HUES48 (cell line): ENCODE results near the gene PTPRN2.

Source experiments
- H3K27ac ChIP-seq: one replicate; pipeline ENCODE4 v1.7.0; 2013; ENCODE audit warnings: low read depth, low read length, inconsistent platforms
- H3K27me3 ChIP-seq: 2 replicates; pipeline ENCODE4 v1.6.1; 2013; ENCODE audit warnings: mild to moderate bottlenecking, low read length; ENCODE audit not compliant: control insufficient read depth, insufficient read depth
- H3K36me3 ChIP-seq: 2 replicates; pipeline ENCODE4 v1.6.1; 2013; ENCODE audit warnings: low read length; ENCODE audit not compliant: control insufficient read depth, insufficient read depth
- H3K4me1 ChIP-seq: 2 replicates; pipeline ENCODE4 v1.6.1; 2013; ENCODE audit warnings: mild to moderate bottlenecking, low read length; ENCODE audit not compliant: control insufficient read depth, insufficient read depth
- H3K4me3 ChIP-seq: 2 replicates; pipeline ENCODE4 v1.5.1; 2013; ENCODE audit warnings: mild to moderate bottlenecking, low read depth, low read length
- H3K9ac ChIP-seq: 2 replicates; pipeline ENCODE4 v1.6.1; 2013; ENCODE audit warnings: mild to moderate bottlenecking, low read depth, low read length, moderate library complexity
- H3K9me3 ChIP-seq: 2 replicates; pipeline ENCODE4 v1.6.1; 2013; ENCODE audit warnings: low read length; ENCODE audit not compliant: control insufficient read depth, insufficient read depth

The PTPRN2 gene

DNA sequence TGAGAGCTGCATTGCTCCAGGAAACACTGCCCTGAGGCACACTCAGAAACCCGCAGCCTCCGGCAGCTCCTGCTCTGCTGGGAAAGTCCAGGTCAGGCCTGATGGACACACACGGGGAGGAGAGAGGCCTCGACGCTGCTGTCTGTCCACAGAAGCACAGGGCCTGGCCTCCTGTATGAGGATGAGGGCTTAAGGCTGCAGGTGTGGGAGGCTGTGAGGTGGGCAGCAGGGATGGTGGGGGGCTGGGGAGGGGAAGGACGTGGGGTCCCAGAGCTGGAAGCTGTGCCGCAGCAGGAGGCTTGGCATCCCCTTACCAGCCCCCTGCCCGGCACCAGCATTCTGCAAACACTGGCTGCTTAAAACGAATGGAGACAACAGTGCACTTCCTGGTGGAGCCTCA is 1064.7 kb downstream of the PTPRN2 start:
- Histone ChIP-seq H3K9me3 (no peaks in the 10 kb centered on the region), H3K36me3 (no peaks in the 10 kb centered on the region), H3K27ac (no peak overlapping the region), H3K9ac (no peak overlapping the region), H3K4me1 (no peaks in the 10 kb centered on the region), H3K4me3 (no peak overlapping the region), H3K27me3 (no peaks in the 10 kb centered on the region)

DNA sequence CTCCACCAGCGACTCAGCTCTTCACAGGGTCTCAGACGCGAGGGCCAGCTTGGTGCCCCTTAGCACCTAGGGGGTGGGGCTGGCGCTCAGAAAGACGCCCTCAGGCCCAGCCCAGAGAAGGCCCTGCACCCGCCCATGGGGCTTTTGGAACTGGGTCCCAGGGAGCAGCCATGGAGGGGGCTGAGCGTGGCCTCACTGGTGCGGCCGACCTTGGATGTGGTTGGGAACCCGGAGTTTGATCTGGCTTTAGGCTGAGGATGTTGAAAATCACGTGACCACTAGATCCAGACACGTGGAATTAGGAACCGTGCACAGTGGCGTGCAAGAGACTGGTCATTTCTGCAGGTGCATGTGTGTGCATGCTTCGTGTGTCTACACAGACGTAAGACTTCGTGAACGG is 1065.4 kb downstream of the PTPRN2 start:
- Histone ChIP-seq H3K4me3 (no peak overlapping the region), H3K4me1 (no peaks in the 10 kb centered on the region), H3K36me3 (no peaks in the 10 kb centered on the region), H3K27ac (no peak overlapping the region), H3K27me3 (no peaks in the 10 kb centered on the region), H3K9ac (no peak overlapping the region), H3K9me3 (no peaks in the 10 kb centered on the region)

DNA sequence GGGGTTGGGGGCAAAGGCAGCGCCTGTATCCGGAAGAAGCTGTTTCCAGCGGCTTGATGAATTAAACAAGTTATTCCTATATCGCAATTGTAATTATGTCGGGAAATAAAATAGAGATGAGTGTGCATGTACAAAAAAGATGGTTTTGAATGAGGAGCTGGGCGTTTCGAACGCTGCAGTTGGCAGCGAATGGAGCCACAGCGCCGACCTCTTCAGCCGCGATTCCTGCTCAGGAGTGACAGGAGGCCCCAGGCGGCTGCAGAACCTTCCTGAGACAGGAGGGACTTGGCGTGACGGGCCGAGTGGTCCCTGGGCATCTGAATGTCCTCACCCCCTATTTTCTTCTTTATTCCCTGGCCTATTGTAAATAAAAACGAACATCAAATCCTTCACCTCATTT is 1065.9 kb downstream of the PTPRN2 start:
- Histone ChIP-seq H3K27me3 (no peaks in the 10 kb centered on the region), H3K4me3 (no peak overlapping the region), H3K36me3 (no peaks in the 10 kb centered on the region), H3K27ac (no peak overlapping the region), H3K9ac (no peak overlapping the region), H3K4me1 (no peaks in the 10 kb centered on the region), H3K9me3 (no peaks in the 10 kb centered on the region)

DNA sequence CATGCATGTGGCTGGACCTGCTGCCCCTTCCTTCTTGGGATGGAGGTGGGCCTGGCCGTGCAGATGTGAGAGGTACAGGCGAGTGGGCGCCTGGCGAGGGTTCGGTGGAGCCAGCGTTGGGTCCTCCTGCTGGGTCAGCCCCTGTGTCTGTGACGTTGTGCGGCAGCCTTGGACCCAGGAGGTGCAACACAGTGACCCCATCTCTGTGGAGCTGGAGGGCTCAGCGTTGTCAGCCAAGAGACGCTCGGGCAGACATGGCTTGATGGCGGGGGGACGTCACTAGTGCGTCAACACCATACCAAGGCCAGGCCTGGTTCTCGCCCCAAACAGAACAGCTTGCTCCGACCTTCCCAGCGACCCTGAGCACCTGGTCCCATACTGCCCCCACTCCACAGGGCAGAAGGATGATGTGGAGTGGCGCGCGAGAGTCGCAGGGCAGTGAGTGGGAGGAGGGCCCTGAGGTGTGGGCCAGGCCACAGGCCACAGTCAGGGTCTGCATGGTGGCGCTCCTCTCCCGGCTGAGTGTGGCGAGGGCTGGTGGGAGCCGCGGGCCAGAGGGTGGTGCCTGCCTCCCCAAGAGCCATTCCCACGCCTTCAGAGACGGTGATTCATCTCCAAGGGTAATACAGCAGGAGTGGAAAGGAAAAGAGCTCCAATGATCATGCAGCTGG is 1066.4 kb downstream of the PTPRN2 start:
- no peaks in the 10 kb centered on the region for H3K27me3 ChIP-seq
- no peak overlapping the region for H3K4me3 ChIP-seq
- H3K36me3 ChIP-seq = no peaks in the 10 kb centered on the region
- no peaks in the 10 kb centered on the region for H3K9me3 ChIP-seq
- H3K4me1 ChIP-seq = no peaks in the 10 kb centered on the region
- no peak overlapping the region for H3K27ac ChIP-seq
- no peak overlapping the region for H3K9ac ChIP-seq

DNA sequence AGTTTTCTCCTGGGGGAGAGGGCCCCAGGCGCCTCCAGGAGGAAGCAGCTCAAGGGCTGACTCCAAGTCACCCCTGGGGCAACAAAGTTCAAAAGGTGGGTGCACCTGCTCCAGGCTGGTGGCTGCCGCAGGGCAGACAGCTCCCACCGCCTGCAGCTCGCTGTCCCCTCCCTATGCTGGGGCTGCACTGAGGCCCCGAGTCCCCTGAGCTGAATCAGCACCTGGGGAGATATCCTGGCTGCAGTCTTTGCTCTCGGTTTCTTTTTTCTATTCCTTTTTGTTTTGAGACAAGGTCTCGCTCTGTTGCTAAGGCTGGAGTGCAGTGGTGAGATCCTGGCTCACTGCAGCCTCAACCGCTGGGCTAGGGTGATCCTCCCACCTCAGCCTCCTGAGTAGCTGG is 1067.4 kb downstream of the PTPRN2 start:
- H3K9ac ChIP-seq = no peak overlapping the region

DNA sequence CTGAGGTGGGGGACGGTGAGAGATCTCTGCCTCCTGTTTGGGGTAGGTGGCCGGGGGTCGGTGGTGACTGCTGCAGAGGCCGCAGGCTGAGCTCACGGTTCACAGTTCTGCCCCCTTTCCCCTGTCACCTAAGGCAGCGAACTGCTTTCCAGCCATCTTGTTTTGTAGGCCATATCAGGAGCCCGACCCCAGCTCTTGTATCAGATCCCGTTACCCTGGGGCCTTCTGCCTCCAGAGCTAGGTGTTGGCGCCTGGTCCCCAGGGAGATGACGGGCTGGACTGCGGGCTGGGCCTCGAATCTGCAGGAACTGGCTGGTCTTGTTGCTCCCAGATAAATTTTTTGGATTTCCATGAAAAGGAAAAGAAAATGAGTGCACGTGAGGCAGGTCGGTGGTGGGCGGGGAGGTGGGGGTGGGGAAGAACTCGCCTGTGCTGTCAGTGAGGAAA is 1067.8 kb downstream of the PTPRN2 start:
- Histone ChIP-seq H3K36me3 (no peaks in the 10 kb centered on the region), H3K9ac (no peak overlapping the region), H3K4me1 (no peaks in the 10 kb centered on the region), H3K4me3 (no peak overlapping the region), H3K27ac (no peak overlapping the region), H3K27me3 (no peaks in the 10 kb centered on the region), H3K9me3 (no peaks in the 10 kb centered on the region)

More for the DNA sequence above, 1067.4 kb downstream of the PTPRN2 start:
- Histone ChIP-seq H3K36me3 (no peaks in the 10 kb centered on the region), H3K27ac (no peak overlapping the region), H3K4me3 (no peak overlapping the region), H3K27me3 (no peaks in the 10 kb centered on the region), H3K4me1 (no peaks in the 10 kb centered on the region), H3K9me3 (no peaks in the 10 kb centered on the region)

DNA sequence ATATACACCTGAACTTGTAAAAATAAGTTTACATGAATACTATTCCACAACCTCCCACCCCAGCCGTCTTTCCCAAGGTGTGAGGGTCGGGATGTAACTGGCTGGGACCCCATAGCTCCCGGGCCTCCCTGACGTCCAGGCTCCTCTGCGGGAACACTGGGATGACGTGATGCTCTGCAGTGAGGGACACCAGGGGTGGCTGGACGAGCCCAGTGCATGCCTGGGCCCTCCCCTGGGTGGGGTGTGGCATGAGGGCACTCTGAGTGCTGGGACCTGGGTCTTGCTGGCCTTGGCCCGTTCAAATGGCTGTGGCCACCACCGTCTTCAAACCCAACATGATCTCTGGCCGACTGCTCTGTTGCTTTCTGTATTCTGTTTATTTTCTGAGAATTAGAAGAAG is 1068.4 kb downstream of the PTPRN2 start:
- Histone ChIP-seq H3K4me1 (no peaks in the 10 kb centered on the region), H3K9ac (no peak overlapping the region), H3K36me3 (no peaks in the 10 kb centered on the region), H3K9me3 (no peaks in the 10 kb centered on the region), H3K27ac (no peak overlapping the region), H3K27me3 (no peaks in the 10 kb centered on the region), H3K4me3 (no peak overlapping the region)

DNA sequence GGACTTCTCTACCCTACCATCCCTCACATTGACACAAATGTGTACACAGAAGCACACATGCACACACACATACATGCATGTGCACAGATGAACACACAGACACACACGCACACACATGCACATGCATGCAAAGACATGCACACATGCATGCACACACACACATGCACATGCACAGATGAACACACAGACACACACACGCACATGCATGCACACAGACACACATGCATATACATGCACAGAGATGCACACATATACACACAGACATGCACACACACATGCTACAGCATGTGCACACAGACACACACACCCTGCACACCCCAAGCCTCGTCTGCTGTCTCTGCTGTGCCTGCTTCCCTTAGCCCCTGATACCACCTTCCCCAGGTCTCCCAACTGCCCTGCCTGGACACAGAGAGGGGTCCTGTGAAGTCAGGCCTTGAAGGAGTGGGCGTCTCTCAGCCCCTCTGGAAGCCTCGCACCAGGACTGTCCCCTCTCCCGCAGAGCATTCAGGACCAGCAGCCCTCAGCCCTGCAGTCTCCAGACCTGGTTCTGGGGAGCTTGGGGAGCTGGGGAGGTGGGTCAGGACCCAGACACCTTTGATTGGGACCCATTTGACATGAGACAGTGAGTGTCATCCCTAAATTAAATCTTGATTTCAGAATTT is 1069.0 kb downstream of the PTPRN2 start:
- Histone ChIP-seq H3K36me3 (no peaks in the 10 kb centered on the region), H3K27me3 (no peaks in the 10 kb centered on the region), H3K4me3 (no peak overlapping the region), H3K4me1 (no peaks in the 10 kb centered on the region), H3K27ac (no peak overlapping the region), H3K9ac (no peak overlapping the region), H3K9me3 (no peaks in the 10 kb centered on the region)

DNA sequence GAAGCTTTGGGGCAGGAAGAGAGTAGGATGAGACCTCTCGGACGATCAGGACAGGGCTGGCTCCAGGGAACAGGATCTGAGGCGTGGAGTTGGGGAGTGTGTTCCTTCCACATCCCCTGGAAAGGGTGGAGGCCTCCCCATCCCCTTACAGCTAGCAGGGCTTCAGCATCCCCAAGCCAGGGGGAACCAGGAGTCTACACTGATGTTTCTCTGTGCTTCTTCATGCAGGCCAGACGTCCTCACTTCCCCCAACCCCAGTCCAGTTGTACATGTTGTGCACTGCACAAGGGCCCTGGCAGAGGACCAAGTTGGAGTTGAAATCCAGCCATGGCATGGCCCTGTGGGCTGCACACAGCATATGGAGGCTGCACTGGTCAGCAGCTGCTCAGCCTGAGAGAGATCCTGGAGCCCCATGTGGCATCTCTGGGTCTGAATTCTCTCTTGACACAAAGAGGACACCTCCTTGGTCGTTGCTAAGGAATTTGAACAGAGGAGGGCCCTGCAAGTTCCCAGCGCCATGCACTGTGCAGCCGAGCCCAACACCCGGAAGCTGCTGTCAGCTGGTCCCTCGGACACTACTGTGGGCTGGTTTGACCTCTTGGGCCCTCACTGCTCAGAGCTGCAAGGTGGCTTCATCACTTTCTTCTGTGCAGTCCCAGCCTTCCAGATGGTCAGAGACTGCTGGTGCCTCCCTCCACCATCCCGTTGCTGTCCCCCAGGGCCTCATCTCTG is 1069.7 kb downstream of the PTPRN2 start:
- no peaks in the 10 kb centered on the region for H3K4me1 ChIP-seq
- H3K36me3 ChIP-seq = no peaks in the 10 kb centered on the region
- H3K9ac ChIP-seq = no peak overlapping the region
- no peaks in the 10 kb centered on the region for H3K9me3 ChIP-seq
- no peaks in the 10 kb centered on the region for H3K27me3 ChIP-seq
- no peak overlapping the region for H3K4me3 ChIP-seq
- no peak overlapping the region for H3K27ac ChIP-seq

DNA sequence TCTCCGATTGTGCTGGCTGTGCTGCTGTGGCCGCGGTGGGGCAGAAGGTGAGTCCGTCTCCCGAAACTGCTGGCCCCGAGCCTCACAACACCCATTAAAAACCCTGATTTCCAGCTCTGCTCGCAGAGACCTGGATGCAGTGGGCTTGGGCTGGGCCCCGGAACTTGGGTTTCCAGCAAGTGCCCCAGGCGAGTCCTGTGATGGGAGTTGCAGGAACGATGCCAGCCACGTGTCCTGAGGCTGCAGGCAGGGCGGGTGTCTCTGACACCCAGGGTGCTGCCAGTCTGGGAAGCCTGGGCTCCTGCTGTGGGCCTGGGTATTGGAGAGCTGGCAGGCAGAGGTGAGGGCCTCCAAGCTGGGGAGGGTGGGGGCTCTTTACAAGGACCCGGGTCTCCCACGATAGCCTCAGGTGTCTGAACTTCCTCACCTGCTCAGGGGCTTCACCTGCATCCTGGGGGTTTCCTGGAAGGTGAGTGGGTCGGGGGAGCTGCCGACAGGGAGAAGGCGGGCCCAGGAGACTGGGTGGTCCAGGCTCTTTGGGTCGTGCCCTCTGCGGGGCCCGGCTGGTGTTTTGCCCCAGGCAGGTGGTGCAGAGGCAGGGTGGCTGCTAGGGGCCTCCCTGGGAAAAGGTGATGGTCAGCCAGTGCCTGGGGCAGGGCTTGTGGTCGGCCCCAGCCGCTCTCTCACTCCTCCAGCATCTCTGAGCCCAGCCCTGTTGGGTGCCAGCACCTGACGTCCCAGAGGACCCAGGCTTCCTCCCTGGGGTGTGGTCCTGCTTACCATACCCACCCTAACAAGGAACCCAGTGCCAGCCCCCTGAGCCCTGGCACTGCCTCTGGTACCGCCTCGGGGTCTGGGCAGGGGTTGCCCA is 1070.5 kb downstream of the PTPRN2 start:
- no peaks in the 10 kb centered on the region for H3K36me3 ChIP-seq
- H3K9me3 ChIP-seq = no peaks in the 10 kb centered on the region
- no peaks in the 10 kb centered on the region for H3K4me1 ChIP-seq
- no peaks in the 10 kb centered on the region for H3K27me3 ChIP-seq
- no peak overlapping the region for H3K4me3 ChIP-seq
- no peak overlapping the region for H3K27ac ChIP-seq
- H3K9ac ChIP-seq = no peak overlapping the region
